Measurements from ENCODE around the gene PACSIN3.
"Not testable (repeated sequence)": the region's sequence is repeated elsewhere in the genome, so short reads cannot be mapped to it uniquely, and the experiment has no call there.

PACSIN3 gene

DNA sequence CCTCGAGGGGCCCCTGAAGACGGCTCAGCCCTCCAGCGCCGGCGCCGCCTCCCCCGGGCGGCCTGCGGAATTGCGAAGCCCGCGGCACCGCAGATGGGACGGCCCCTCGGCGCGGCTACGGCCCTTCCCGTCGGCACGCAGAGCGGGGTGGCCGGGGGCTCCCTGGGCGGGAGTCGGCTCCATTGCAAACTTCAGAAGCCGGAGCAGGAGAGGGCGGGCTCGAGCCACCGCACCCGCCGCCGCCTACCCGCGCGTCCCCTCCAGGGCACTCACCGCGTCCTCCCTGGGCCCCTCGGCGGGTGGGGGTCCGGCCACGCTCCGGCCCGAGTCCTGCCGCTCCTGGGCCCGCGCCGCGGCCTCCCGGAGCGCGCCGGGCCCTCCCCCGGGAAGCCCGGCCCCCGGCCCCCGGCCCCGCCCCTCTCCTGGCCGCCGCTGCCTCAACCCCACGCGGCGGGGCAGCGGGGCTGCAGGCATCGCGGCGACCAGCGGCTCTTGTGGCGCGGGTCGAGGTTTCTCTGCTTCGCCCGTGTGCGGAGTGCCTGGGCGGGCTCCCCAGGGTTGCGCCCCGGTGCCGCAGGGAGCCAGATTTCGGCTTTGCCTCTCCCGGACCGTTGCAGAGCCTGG lies at the start of gene PACSIN3:
Gene PACSIN3 (minus strand): TSS at position 359 of the 624 bp plus-strand sequence. CDS start 3,707 bp downstream, outside the sequence.
- peak; percentile 69 for DNase-seq (ENCODE audit: low read depth)

DNA sequence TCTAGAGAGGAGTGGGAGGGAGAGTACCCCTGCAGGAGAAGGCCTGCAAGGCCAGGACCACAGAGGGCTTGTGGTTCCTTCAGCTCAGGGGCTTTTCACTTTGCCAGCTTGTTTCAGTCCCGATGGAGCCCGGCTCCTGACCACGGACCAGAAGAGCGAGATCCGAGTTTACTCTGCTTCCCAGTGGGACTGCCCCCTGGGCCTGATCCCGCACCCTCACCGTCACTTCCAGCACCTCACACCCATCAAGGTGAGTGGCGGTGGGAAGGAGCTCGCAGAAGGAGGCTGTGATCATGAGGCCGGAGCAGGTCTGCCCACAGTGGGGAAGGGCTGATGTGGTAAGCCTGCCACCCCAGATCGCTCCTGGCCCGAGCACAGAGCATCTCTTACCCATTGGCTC lies 48.9 kb upstream of the PACSIN3 start:
- DNase-seq (ENCODE audit: low read depth) = no peak

DNA sequence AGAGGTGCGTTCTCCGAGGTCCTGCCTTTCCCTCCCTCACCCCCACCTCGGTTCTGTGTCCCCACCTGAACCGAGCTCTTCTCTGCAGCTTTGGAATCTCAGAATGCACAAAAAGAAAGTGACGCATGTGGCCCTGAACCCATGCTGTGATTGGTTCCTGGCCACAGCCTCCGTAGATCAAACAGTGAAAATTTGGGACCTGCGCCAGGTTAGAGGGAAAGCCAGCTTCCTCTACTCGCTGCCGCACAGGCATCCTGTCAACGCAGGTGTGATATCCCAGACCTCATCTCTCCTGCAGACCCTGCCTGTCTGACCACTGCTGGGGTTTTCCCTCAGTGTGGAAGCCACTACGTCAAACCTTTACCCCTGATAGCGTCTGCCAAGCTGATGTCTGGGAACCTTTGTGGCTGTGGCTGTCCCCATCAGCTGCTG lies 48.5 kb upstream of the PACSIN3 start:
- peak; percentile 77 for DNase-seq (ENCODE audit: low read depth)

DNA sequence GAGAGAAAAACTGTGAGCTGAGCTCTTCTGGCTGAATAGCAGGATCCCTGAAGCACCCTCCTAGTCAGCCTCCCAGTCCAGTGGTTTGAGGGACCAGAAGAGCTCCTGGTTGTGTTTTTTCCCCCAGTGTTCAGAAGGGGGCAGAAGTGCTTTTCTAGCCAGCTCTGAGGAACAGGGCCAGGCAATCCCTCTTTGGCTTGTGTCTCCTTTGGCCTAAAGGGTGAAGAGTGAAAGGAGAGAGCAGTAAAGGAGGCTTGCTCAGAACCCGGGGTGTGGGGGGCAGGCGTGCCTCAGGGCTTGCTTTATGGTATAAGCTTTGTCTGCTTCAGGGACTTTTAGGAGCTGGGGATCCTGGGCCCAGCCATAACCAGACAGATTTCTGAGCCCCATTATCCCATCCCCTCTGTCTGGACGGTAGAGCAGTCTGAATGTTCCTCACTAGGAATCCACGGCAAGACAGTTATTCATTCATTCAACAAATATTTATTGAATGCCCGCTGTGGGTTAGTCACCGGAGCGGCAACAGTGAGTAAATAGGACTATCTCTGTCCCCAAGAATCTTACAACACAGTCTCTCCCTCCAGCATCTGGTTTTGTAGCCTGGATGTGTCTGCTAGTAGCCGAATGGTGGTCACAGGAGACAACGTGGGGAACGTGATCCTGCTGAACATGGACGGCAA lies 47.9 kb upstream of the PACSIN3 start:
- DNase-seq (ENCODE audit: low read depth) = peak; percentile 93

DNA sequence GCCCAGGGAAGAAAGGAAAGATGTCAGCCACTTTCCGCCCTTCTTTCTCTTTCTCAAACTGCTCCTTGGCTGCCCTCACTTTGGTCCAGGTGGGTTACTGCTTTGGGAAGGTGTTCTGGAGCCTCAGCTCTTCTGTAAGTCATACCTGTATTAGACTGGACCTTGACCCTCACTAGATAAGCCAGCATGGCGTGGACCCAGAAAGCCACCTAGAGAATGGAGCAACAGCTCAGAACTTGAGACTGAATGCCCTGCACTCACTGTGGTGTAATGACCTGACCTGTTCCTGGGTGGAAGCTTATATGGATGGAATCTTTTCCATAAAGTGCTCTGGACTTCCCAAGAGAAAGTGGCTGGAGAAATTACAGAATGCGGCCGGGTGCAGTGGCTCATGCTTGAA lies 46.8 kb upstream of the PACSIN3 start:
- no peak for DNase-seq (ENCODE audit: low read depth)

DNA sequence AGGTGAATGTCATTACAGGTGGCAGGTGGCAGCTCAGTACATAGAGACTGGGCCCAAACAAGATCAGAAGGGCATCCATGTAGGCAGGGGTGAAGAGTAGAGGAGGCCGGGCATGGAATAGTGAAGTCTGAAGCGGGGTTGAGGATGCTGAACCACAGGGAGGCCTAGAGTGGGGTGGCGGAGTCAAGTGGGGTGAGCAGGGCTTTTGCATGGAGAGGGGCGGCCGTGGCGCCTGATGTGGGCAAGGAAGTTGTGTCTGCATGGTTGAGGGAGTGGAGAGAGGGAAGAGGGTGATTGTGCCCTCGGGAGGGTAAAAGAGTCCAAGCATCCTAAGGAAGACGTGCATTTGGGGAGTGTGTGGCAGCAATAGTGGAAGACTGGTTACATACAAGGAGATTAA lies 42.9 kb upstream of the PACSIN3 start:
- no peak for DNase-seq (ENCODE audit: low read depth)

DNA sequence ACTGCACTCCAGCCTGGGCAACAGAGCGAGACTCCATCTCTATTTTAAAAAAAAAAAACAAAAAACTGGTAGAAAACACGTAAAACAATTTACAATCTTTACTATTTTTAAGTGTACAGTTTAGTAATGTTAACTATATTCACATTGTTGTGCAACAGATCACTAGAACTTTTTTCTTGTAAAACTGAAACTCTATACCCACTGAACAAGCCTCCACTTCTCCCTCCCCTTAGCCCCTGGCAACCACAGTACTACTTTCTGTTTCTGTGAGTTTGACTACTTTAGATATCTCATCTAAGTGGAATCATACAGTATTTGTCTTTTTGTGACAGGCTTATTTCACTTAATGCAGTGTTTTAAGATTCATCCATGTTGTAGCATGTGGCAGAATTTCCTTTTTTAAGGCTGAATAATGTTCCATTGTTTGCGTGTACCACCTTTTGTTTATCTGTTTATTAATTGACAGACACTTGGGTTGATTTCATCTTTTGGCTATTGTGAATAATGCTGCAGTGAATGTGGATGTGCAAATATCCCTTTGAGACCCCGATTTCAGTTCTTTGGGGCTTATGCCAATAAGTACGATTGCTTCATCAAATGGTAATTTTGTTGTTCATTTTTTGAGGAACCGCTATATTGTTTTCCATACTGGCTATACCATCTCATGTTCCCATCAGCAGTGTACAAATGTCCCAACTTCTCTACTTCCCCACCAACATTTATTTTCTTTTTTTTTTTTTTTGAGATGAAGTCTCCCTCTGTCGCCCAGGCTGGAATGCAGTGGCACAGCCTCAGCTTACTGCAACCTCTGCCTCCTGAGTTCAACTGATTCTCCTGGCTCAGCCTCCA lies 39.5 kb upstream of the PACSIN3 start:
- DNase-seq (ENCODE audit: low read depth) = no peak

DNA sequence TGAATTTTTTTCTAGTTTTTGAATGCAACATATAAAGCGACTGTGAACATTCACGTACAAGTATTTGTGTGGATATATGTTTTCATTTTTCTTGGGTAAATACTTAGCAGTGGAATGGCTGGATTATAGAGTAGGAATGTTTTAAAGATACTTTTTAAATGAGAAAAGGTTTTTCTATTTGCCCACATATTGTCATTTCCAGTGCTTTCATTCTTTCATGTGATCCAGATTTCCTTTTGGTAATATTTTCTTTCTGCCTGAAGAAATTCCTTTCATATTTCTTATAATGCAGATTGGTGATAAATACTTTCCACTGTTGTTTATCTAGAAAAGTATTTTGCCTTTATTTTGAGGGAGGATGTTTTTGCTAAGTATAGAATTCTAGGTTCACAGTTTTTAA lies 36.5 kb upstream of the PACSIN3 start:
- DNase-seq (ENCODE audit: low read depth) = no peak

DNA sequence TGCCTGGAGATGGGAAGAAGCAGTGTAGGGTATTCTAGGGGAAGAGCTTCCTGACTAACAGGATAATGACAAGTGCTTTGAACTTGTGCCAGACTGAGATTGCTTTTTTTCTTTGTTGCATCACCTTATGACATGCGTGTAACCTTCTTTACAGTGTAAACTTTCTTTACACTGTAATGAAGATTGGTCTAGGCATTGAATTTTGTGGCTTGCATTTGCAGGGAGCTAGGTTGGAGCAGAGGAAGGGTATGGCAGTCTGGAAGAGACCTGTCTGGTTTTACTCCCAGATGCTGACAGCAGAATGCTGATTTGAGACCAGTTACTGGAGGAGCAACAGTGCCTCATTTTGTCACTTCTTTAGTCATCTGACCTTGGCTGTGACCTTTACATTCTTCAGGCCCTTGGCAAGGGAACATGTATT lies 34.2 kb upstream of the PACSIN3 start:
- peak; percentile 84 for DNase-seq (ENCODE audit: low read depth)

DNA sequence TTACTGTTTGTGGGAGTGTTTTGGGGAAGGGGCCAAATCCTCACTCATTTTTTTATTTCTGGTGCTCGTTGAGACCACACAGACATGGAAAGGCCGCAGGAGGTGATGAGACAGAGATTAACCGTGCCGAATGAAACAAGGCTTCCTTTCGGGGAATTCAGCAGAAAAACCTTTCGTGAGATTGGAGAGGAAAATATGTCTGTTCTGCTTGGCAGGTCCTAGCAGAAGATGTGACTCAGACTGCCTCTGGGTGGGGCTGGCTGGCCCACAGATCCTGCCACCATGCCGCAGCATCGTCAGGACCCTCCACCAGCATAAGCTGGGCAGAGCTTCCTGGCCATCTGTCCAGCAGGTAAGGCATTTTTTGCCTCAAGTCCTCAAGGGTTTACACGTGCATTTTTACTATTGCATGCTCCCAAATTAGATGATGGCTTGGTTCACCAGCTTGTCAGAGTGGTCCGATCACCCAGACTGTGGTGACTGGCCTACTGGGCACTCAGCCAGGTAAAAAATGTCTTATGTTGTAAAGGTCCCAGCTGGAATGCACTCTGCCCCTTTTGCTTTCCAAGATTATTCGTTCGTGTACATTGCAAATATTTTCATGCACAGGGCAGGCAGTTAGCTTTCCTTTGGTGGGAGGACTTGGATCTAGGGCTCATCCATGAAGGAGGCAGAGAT lies 30.0 kb upstream of the PACSIN3 start:
- DNase-seq (ENCODE audit: low read depth) = peak; percentile 85

DNA sequence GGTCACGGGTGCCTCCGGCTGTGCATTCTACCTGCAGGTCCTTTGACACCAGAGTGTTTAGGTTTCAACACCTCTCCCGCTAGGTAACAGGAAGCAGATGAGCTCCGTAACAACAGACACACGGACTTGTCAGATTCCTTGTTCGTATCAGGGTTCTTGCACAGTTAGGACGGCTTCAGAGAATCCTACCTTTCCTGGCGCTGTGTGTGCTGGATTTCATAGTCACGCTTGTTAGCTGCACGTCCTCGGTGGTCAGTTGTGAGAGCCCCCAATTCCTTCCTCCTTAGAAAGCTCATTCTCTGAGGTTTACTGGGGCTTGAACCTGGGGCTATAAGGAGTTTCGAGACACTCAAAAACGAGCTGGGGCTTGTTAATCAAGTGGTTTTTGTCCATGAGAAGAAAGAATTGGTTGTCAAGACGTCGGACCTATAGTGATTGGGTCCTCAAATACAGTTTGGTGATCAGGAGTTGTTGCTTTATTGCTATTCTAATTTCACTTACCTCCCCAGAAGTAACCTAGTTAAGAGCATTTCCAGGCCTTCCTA lies 29.2 kb upstream of the PACSIN3 start:
- DNase-seq (ENCODE audit: low read depth) = peak; percentile 46

DNA sequence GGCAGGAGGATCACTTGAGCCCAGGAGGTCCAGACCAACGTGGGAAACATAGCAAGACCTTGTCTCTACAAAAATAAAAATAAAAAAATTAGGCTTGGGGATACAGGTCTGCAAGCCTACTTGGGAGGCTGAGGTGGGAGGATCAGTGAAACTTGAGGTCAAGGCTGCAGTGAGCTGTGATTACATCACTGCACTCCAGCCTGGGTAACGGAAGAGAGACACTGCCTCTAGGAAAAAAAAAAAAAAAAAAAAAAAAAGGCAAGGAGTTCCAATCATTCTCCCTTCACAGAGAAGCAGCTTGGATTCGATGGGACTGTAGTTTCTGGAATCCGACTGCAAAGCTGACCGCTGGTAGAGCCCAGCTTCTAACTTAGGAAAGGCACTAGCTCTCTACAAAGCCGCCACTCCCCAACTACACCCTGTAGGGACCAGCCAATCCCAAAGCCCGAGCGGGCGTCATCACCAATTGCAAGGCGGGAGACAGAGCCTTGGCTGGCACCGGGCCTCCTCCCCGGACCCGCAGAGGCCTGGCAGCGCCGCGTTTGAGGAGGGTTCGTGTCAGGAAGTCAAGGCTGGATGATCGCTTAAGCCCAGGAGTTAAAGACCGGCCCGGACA lies 27.8 kb upstream of the PACSIN3 start:
- peak; percentile 92 for DNase-seq (ENCODE audit: low read depth)

DNA sequence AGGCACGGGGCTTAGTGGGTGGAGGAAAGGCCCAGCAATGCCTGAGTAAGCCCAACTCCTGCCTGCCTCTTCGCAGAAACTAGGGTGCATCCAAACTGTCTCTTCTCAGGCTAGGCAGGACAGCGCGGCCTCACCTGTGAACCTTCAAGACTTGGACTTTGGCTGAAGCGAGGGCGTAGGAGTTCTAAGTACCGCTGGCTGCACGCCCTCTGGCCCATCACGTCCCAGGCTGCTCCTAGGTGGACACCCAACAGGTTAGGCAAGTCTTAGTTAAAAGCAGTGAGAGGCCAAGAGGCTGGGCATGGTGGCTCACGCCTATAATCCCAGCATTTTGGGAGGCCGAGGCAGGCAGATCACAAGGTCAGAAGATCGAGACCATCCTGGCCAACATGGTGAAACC lies 26.7 kb upstream of the PACSIN3 start:
- no peak for DNase-seq (ENCODE audit: low read depth)

DNA sequence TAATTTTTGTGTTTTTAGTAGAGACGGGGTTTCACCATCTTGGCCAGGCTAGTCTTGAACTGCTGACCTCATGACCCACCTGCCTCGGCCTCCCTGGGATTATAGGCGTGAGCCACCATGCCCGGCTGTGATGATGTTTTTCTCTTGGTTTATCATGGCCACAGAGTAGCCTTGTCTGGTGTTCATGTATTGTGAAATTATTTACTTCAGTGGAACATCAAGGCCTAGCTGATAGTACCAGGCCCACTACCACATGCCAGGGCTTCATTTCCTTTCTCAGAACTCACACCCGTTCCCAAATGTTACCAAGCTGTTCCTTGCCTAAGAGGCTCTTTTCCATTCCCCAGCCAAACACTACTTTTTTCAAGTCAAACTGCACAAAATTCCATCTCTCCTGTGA lies 22.4 kb upstream of the PACSIN3 start:
- DNase-seq (ENCODE audit: low read depth) = no peak

DNA sequence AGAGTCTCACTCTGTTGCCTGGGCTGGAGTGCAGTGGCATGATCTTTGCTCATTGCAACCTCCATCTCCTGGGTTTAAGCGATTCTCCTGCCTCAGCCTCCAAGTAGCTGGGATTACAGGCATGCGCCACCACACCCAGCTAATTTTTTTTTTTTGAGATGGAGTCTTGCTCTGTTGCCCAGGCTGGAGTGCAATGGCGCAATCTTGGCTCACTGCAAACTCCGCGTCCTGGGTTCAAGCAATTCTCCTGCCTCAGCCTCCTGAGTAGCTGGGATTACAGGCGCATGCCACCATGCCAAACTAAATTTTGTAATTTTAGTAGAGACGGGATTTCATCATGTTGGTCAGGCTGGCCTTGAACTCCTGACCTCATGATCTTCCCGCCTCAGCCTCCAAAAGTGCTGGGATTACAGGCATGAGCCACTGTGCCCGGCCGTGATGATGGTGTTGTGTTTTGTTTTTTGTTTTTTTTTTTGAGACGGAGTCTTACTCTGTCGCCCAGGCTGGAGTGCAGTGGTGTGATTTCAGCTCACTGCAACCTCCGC lies 21.8 kb upstream of the PACSIN3 start:
- DNase-seq (ENCODE audit: low read depth) = not testable (repeated sequence)

DNA sequence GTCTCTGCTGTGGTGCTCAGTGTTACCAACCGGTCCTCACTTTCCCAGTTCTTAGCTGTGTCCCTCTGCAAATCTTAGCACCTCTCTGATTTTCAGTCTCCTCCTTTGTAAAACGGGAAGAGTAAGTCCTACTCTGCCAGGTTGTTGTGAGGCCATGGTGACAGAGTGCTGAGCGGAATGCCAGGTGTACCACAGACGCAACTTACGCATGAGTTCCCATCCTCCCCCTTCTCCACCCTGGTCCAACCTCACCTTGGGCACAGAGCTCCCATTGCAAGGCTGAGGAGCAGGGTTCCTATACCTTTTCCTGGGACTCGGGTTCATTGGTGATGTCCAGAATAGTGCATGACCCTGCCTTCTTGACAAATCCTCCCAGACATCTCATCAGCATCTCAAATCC lies 21.2 kb upstream of the PACSIN3 start:
- DNase-seq (ENCODE audit: low read depth) = no peak

DNA sequence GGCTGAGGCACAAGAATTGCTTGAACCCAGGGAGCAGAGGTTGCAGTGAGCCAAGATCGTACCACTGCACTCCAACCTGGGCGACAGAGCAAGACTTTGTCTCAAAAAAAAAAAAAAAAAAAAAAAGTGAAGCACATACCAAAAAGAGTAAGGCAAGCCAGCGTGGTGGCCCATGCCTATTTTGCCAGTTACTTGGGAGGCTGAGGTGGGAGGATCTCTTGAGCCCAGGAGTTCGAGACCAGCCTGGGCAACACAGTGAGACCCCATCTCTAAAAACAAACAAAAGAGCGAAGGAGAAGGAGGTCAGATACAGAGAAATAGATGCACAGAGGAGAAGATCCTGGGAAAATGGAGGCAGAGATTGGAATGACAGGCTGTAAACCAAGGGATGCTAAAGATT lies 20.3 kb upstream of the PACSIN3 start:
- not testable (repeated sequence) for DNase-seq (ENCODE audit: low read depth)

DNA sequence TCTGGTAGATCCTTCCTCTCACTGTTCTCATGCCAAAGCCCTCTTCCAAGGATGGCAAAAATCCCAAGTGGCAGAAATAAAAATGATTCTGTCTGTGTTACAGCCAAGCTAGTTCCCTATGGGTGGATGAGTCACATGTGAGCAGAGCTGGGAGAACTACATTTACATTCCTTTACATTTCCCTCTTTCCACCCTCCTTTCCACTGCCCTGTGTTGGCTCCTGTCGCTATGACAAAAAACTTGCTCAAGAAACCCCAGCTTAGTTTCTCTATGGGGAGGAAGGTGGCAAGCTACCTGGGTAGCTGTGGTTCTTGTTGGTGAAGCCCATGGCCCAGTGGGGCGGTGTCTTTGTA lies 18.4 kb upstream of the PACSIN3 start:
- peak; percentile 77 for DNase-seq (ENCODE audit: low read depth)

DNA sequence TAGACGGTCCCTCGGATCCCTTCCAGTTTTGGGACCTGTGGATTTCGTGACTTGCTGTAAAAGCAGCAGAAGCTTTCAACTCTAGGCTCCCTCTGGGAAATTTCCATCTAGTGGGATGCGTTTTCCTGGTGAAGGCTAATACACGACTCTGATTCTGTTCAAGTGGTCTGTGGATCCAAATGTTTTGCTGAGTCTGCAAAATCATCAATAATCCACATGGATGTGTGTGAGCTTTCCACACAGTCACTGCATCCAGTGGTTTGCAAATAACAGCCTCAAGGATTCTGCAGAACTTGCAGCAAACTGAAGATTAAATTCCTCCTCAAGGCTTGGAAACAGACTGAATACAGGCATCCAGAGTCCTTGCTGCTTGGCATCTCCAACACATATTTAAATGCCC lies 16.3 kb upstream of the PACSIN3 start:
- no peak for DNase-seq (ENCODE audit: low read depth)

DNA sequence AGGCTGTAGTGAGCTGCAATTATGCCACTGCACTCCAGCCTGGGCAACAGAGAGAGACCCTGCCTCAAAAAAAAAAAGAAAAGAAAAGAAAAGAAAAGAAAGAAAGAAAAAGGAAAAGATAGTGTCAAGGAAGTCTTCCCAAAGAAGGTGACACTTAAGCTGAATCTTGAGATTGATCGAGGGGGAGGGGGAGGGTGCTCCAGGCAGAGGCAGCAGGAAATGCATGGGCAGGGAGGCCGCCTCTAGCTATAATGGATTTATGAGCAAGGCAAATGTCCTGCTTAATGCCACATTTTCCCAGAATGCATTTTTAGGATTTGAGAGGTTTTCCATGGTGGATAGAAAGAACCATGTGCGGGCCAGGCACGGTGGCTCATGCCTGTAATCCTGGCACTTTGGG lies 14.8 kb upstream of the PACSIN3 start:
- DNase-seq (ENCODE audit: low read depth) = no peak

DNA sequence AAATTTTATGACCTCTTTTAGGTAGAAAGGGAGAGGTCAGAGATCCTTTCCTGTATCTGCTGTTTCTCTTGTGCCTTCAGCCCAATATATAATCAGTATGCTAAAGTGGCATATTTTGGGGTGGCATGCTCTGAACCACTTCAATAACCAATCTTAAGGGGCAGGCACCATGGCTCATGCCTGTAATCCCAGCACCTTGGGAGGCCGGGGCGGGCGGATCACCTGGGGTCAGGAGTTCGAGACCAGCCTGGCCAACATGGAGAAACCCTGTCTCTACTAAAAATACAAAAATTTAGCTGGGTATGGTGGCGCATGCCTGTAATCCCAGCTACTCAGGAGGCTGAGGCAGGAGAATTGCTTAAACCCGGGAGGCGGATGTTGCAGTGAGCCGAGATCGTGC lies 11.9 kb upstream of the PACSIN3 start:
- not testable (repeated sequence) for DNase-seq (ENCODE audit: low read depth)
